ENCODE results near the gene PRIMA1.

GRCh38 chr14:93725002-93725582 is 63.2 kb downstream of the PRIMA1 start:
- TF ChIP-seq CTCF (IDR thresholded peaks at IDR 0.05) = no peak
- no peak for TF ChIP-seq POLR2A (IDR thresholded peaks at IDR 0.05)
- no peak for TF ChIP-seq EP300 (IDR thresholded peaks at IDR 0.05)
